HG02852 (cell line): ENCODE results near the gene NFS1.
"Not testable (repeated sequence)": the region's sequence is repeated elsewhere in the genome, so short reads cannot be mapped to it uniquely, and the experiment has no call there.

ENCODE experiments used
- ATAC-seq: cut with Tn5 transposase; IDR thresholded peaks from one replicate; pipeline ENCODE4 v1.9.1; 2021; ENCODE audit warnings: mild to moderate bottlenecking, moderate library complexity; ENCODE audit not compliant: unreplicated experiment

Gene NFS1

DNA sequence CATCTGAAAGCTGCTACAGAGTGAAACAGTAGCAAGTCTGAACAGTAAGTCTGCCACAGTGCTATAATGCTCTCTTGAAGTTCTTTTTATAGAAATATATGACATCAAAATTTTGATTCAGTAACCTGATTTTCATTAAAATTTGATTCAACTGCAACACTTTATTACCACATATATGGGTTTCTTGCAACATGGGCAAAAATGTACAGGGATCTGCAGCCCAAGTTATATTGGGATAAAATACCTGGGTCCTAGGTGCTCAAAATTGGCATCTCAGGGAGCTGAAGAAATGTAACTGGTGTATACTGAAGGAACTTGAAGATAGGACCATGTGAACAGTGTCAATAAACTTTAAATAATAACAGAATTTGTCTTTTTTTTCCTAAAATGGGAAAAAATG is 10.9 kb upstream of the NFS1 start:
- no peak for ATAC-seq

DNA sequence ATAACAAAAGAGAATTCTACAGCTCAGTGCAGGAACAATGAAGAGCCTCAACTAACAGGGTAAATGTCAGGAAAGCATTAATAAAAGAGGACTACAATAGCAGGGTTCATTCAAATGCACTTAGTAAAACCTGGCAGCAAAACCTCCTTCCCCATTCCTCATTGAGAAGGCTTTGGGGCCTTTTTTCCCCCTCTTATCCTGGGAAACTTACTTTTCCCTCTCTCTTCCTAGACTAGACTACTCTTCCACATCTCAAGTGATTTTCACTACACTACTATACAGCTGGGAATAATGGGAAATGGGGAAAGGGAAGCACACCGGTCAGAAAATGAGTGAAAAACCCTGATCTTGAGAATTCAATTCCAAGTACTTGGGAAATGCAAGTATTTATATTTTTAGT is 10.1 kb upstream of the NFS1 start:
- ATAC-seq = no peak

DNA sequence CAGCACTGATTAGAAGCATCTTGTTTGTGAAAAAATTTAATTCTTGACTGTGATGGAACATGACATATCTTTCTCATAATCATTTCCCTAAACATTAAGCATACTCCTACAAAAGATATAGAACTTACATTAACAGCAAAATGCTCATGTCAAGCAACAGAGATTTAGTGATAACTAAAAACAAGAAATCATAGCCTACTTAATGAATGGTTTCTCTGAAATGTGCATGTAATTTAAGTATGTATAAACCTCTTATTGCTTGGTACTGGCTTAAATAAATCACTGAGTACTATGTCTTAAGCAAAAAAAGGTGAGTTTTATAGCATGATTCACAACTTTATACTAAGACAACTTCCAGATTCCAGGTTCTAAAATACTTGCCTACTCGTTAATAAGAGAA is 9.3 kb upstream of the NFS1 start:
- no peak for ATAC-seq

DNA sequence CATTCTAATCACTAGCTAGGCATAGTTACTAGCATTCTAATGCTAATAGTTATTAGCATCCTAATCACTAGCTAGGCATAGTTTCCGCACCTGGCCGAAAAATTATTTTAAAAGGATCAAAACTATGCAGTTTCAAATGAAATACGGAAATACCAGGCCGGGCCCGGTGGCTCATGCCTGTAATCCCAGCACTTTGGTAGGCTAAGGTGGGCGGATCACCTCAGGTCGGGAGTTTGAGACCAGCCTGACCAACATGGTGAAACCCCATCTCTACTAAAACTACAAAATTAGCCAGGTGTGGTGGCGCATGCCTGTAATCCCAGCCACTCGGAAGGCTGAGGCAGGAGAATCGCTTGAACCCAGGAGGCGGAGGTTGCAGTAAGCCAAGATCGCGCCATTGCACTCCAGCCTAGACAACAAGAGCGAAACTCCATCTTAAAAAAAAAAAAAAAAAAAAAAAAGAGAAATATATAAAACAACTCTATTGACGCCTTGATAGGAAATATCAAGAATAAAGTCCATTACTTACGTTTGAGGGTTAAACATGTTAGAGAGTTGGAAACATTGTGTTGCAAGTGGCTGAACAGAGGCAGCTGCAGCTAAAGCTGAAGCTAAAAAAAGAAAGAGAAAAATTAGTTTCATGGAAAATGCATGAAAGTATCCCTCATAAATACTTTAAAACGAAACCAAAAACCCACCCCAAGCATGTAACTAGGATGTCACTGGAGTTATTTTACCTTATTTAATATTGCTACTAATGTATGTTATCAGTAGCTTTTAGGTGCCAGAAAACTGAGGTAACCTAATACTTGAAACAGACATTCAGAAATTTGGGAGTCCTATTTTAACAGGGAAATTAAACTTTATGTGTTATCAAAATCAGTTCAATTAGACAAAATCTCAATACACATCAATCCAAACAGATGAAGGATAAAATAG is 7.7 kb upstream of the NFS1 start:
- not testable (repeated sequence) for ATAC-seq

DNA sequence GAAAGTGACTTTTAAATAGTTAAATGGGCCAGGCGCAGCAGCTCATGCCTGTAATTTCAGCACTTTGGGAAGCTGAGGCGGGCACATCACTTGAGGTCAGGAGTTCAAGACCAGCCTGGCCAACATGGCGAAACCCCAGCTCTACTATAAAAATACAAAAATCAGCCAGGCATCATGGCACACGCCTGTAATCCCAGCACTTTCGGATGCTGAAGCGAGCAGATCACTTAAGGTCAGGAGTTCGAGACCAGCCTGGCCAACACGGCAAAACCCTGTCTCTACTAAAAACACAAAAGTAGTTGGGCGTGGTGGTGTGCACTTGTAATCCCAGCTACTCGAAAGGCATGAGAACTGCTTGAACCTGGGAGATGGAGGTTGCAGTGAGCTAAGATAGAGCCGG is 6.7 kb upstream of the NFS1 start:
- ATAC-seq = not testable (repeated sequence)

DNA sequence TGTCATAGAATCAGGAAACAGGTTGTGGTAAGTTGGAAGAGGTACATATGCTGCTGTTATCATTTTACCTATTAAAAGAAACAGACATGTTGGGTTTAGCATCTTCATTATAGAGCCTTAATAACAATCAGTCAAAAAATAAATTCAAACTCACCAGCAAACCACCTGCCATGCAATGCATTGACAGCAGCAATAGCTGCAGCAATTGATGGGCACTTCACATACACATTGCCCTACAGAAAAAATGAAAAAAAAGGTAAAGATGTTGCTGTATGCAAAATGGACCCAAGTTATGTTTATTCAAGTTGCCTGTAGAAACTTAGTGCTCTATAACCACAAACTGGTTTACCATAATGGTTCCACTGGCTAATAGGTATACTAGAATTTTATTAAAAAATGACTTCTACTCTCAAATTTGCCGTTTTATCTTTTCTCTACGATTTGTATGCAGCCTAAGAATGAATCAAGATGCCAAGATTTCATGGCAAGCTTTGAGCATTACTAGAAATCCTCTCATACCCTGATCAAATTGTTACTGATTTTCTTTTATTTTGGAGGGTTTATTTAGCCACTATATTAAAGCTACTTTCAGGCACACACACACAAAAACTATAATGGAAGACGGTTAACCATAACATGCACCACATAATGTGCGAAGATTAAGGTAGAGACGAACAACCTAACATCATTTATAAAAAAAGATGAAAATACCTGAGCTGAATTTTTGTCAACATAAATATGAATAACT is 5.5 kb upstream of the NFS1 start:
- no peak for ATAC-seq

DNA sequence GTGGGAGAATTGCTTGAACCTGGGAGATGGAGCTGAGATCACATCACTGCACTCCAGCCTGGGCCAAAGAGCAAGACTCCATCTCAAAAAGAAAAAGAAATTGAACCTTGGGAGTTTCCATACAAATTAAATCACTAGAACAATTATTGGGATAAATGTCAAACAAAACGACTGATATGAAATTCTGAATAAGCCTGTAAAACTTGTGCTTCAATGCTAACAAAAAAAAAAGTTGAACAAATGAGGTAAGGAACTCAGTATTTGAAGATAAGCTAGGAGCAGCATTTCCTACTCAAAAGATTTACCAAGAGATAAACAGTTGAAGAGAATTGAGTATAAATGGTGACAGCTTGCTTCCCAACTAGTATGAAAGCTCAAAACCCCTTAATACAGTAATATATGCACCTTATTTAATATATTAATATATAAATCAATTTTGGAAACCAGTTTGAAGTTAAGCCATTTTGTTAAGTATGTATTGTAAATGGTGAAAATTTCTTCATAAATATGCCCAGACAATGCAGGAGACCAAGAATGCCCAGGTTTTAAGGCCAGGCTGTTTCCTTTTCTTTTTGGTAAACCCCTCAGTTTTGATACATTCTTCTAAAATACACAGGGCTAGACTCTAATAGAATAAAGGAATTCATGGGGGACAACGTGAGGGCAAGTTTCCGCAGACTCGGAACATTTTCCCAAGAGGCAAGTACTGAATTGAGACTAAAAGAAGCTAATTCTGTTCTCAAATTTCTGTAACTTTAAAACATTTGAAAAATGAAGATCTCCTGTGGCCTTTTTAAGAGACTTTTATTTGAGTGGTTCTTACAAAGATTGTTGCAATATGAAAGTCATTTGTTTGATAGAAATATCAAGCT is 3.9 kb upstream of the NFS1 start:
- no peak for ATAC-seq

DNA sequence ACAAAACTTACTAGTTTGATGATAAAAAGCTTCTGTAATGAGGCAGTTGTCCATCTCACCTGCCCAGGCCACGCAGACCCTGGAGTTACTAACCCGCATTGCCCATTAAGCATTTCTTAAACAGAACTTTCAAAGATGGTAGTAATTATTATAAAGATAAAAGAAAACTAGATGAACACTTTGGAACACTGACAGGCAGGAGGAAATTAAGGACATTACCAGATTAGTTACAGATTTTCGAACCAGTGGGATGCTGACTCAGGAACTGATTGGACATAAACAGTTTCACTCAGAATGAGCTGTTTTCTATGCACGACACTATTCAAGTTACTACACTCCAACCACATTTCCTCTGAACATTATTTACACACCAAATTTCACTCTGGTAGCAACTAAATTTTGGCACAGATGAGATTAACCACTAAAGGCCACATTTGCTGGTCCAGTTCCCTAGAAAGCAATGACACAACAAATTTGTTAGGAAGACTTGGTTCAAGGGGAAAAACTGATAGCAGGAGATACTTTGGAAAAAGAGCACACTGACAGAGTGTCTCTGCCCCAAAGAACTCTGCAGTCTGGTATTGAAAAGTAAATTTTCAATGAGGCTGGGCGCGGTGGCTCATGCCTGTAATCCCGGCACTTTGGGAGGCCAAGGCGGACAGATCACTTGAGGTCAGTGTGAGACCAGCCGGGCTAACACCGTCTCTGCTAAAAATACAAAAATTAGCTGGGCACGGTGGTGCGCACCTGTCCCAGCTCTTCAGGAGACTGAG is 3.1 kb upstream of the NFS1 start:
- ATAC-seq = no peak

DNA sequence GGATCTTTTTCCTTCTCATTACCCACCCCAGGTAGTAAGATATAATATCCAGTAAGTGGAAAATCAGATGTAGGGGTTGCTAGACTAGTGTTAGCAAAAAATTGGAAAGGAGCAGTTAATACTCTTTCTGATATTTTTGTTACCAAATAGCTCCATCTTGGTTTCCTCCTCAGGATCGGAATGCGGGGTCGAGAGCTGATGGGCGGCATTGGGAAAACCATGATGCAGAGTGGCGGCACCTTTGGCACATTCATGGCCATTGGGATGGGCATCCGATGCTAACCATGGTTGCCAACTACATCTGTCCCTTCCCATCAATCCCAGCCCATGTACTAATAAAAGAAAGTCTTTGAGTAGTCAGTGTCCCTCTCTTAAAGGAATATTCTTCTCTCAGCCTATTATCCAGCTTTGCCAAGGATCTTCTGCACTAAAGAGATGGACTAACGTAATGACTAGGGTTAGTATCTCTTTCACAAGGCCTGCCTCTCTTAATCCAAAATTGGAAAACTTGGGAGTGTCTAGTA is 1.5 kb upstream of the NFS1 start:
- no peak for ATAC-seq

DNA sequence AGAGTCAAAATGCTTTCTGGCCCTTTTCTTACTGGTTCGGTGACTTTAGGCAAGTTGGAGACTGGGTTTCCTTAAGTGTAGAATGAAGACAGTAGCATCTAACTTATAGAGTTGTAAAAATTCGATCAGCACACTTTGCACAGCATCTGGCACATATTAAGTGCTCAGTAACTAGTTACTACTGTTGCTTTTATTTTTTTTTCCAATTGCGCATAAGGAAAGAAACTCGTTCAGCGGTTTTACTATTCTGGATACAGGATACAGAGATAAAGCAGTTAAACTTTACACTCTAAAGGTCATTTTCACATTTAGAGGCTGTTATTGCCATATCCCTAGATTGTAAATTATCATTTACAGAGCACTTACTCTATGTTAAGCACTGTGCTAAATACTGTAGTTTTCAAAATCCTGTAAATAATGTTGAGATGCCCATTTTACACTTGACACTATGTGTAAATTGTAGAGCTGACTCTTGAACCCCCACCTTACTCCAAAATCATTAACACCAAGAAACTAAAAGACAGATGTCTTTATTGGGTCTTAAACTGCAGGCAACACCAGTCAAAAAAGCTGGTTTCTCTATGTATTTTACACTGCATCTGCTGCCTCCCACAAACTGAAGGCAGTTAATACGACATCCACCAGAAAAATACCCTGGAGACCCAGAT is 939 bp upstream of the NFS1 start:
- no peak for ATAC-seq

DNA sequence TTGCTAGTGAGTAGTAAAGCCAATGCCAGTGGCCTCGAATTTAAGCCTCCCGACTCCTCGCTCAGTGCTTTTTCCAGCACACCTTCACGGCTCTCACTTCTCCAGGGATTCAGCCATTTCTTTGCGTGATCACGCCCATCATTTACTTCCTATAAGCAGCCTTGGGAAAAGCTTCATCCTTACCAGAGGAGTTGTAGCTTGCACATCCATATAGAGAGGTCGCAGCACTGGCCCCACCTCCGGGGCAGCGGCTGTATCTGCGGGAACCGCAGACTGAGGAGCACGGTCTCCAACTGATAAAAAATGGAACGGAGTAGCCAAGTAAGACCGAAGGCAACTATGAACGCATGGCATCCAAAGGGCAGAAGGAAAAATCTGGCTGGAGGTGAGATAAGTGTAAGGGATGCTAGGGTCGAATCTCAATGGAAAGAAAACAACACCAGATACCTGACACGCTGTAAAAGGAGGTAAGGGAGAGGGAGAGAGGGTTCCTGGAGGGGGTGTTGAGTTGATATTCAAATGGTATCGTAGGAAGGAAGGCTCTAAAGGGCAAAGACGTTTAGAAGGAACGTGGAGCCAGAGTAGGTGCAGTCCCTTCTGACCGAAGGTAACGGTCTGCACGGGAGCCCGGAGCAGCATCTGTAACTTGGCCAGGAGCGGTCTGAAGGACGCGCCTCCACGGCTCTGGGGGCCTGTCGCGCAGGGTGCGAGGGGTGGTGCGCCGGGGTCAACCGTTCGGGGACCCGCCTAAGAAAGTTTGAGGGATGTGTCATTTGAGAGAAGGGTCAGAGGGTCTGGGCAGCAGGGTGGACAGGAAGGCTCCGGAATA is 640 bp downstream of the NFS1 start:
- ATAC-seq = peak; percentile 27

DNA sequence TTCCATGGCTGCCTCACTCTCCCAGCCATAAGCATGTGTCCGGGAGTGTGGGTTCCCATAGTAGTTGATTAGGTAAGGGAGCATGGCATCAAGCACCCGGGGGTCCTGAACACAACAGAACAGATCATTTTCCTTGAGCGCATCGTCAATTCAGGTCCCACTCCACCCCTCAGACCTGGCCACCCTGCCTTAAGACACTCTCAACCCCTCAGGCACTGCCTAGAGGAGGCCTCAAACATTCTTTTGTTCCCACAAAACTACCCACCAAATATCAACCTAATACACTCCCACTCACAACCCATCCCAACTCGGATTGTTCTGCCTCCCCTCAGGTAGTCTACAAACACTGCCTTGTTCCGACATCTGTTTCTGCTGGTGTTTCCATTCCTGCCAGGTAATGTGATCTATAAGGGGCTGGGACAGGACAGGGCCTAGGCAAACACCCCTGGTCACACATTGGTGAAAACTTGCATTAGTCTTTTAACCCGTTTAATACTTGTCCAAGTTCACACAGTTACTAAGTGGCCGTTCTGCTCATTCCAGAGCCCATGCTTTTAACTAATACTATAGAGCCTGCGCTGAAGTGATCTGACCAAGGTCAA is 1.4 kb downstream of the NFS1 start:
- ATAC-seq = no peak

DNA sequence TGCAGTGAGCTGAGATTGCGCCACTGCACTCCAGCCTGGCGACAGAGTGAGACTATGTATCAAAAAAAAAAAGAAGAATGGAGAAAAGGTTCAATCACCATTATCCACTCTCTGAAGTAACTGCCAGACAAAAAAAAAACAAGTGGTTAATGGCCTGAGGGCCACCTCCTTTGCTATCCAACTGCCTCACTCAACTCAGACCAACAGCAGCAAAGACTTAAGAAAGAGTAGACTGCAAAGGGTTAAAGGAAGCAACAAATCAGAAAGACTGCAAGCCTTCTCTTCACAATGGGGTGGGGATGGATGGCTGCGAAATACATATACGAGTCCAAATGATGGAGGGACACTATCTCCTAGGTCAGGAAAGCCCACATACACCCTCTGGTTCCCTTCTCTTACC is 3.2 kb downstream of the NFS1 start:
- ATAC-seq = no peak

DNA sequence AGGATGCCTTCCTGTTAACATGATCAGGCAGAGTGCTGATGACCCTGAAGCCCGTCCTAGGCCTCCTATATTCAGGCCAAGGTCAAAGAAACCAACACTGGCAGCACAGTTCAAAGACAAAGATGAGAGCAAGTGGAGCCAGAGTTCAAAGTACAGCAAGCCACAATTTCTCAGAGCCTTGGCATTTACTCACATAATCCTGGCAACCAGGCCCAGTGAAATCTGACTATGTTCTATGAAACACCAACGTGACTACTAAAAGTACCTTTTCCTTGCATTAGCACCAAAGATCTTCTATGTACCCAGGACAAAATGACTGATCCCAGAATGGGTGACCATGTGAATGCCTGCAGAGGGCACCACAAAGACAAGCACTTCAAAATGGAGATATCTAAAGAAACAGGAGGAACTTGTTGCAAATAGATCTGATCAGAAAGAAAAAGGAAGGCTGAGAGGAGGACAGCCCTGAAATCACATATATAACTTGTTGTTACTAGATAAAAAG is 3.9 kb downstream of the NFS1 start:
- no peak for ATAC-seq

DNA sequence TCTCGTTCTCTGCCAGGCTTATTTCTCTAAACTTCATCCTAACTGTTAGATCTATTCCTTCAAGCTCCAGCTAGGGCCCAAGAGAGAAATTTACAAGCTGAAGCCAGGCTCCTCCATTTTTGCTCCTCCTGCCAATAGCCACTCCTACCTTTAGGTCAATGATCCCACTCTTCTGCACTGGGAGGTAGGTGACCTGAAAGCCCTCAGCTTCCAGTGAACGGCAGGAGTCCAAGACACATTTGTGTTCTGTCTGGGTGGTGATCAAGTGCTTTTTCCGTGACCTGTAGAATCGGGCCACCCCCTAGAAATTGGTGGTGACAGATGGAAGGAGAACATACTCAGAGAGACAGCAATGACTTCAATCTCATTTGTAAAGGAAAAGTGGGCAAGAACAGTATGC is 8.9 kb downstream of the NFS1 start:
- ATAC-seq = no peak

DNA sequence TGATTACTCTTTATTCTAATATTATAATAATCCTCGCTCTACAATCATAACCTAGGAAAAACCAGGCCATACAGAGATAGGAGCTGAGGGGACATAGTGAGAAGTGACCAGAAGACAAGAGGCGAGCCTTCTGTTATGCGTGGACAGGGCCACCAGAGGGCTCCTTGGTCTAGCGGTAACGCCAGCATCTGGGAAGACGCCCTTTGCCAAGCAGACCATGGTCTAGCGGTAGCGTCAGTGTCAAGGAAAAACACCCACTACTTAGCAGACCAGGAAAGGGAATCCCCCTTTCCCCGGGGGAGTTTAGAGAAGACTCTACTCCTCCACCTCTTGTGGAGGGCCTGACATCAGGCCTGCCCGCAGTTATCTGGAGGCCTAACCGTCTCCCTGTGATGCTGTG is 12.3 kb downstream of the NFS1 start:
- not testable (repeated sequence) for ATAC-seq

DNA sequence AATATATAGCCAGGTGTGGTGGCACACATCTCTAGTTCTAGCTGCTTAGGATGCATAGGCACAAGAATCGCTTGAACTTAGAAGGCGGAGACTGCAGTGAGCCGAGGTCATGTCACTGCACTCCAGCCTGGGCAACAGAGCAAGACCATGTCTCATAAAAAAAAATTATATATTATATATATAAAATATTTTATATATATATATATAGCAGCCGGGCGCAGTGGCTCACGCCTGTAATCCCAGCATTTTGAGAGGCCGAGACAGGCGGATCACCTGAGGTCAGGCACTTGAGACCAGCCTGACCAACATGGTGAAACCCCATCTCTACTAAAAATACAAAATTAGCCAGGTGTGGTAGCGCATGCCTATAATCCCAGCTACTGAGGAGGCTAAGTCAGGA is 13.8 kb downstream of the NFS1 start:
- not testable (repeated sequence) for ATAC-seq

DNA sequence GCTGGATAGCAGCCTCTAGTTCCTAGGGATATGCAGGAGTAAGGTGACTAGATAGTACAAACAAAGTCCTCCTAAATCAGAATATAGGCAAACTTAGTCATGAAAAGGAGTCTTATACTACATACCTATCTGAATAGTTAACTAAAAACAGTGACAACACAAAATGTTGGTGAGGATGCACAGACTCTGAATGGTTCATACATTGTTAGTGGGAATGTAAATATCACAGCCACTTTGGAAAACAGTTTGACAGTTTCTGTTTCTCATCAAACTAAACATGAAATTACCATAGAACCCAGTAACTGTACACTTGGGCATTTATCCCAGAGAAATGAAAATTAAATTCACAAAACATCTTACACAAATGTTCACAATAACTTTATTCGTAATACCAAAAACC is 17.2 kb downstream of the NFS1 start:
- ATAC-seq = no peak
